HAP-1 (cell line): ENCODE measurements around the gene ATP6V1G2.
A peak's percentile ranks its signal among the peaks of the same experiment; 100 is the strongest.

Experiments used
- DNase-seq, 2 experiments: peaks; one replicate each; pipeline ENCODE4 v3.0.0-alpha.2; 2016 to 2020; ENCODE audit warnings: low spot score in 2 of 2
- H3K27me3 ChIP-seq: fragments of 250-450 bp; sonication (Bioruptor Pico); 2 replicates; pipeline ENCODE4 v1.5.1; 2020; ENCODE audit warnings: low read depth, mild to moderate bottlenecking, moderate library complexity
- H3K36me3 ChIP-seq: fragments of 250-450 bp; sonication (Bioruptor Pico); replicated peaks from 2 replicates; pipeline ENCODE4 v1.5.1; 2020; ENCODE audit warnings: mild to moderate bottlenecking
- H3K4me1 ChIP-seq: fragments of 250-450 bp; sonication (Bioruptor Pico); 2 replicates; pipeline ENCODE4 v1.5.1; 2020; ENCODE audit warnings: mild to moderate bottlenecking
- H3K4me3 ChIP-seq: fragments of 250-450 bp; sonication (Bioruptor Pico); 2 replicates; pipeline ENCODE4 v1.5.1; 2020; ENCODE audit warnings: mild to moderate bottlenecking, moderate library complexity
- H3K9me3 ChIP-seq: fragments of 250-450 bp; sonication (Bioruptor Pico); 2 replicates; pipeline ENCODE4 v1.5.1; 2020; ENCODE audit warnings: mild to moderate bottlenecking, moderate library complexity
- in situ Hi-C: fragments of 300-500 bp; cut with MboI; formaldehyde crosslinking; loops from 3 replicates; pipeline ENCODE4 v1.14.3; 2020; ENCODE audit warnings: low sequenced_read_pairs, inconsistent platforms, mixed read lengths

ATP6V1G2 gene

DNA sequence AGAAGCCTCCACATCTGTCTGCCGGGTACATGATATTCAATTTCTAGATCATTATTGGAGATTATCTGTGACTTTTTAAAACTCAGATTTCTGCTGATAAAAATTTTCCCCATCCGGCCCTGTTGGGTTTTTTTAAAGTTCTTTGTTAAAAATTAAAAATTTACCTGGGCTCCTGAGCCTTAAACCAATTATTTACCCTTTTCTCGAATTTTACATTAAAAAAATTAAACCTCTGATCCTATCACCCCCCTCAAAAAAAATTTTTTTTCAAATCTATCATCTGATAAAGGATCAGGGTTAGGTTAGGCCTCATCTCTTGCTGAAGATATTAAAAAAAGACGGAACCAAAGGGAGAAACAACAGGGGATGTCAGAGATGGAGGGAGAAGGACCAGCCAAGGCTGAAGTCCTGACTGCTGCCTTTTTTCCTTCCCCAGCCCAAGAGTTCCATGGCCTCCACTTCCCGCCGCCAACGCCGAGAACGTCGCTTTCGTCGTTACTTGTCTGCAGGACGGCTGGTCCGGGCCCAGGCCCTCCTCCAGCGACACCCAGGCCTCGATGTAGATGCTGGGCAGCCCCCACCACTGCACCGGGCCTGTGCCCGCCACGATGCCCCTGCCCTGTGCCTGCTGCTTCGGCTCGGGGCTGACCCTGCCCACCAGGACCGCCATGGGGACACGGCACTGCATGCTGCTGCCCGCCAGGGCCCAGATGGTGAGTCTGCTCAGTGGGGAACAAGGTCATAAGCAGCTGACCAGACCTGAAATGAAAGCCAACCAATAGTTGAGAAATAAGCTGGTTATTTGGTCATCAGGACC is 1.5 kb upstream of the ATP6V1G2 start:
- H3K9me3 ChIP-seq = no peaks in the 10 kb centered on the region
- DNase-seq = no peak
- H3K4me1 ChIP-seq = peaks cover 14% of the 10 kb centered on the region
- in situ Hi-C loops = loop anchor here (5.0 kb wide), 1 partner anchor 44 kb away; the partner anchor contains the start of gene NCR3
- no peaks in the 10 kb centered on the region for H3K27me3 ChIP-seq
- peak overlapping the region; percentile 44 for H3K4me3 ChIP-seq
- H3K36me3 ChIP-seq = peaks cover 22% of the 10 kb centered on the region

DNA sequence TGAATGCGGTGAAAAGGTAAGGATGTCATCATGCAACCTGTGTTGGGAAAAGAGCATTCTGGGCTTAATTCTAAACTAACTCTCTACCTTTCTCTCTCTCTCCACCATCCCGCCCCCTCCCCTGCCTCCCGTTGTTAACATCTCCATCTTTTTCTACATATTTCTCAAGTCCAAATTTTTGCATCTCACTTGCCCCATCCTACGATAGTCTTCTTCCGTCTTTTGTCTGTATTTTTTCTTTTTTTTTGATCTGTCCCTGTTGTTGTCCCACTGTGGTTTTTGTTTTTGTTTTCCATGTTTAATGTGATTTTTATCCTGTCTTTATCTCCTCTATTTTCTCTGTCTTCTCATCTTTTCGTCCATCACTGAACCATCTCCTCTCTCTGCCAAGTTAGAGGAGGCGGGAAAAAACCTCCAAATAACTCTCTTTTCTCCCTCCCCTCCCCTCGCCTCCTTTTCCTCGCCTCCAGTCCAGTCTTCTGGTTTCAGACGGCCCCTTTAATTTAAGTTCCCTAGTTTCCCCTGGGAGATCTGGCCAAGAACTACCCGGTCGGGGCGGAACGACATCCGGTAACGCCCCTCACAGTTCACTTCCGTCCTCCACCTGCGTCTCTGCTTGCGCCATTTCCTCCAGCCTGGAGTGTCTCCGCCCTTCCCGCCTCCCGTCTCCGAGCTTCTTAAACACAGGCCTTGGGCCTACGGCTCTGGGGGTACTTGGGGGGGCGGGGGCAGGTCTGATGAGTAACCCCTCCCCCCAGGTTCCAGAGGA is 734 bp upstream of the ATP6V1G2 start, which contains the start of gene NFKBIL1:
NFKBIL1 (plus strand) TSS at position 651 of the 769 bp plus-strand sequence; CDS start at position 738, 87 bp downstream.
- peaks cover 16% of the 10 kb centered on the region for H3K4me1 ChIP-seq
- in situ Hi-C loops = loop anchor here (5.0 kb wide), 1 partner anchor 45 kb away; the partner anchor contains the start of gene NCR3

DNA sequence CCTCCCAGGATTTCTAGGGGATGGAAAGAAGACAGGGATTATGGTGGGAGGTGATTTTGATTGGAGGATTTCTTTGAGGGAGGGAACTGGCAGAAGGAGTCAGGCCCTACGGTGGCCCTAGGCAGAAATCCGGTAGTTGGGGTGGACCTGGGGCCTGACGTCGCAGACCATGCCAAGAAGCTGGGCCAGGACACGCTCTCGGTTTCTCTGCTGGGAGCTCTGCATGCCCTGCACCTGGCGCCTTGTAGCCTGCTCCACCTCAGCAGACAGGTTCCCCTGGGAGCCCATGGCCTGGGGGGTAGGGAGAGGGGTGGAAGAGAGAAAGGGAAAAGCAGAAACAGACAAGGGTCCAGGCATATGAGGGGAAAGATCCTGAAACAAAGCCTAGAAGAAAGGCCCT is 1.1 kb downstream of the ATP6V1G2 start:
- Histone ChIP-seq H3K4me3 (no peak overlapping the region), H3K9me3 (no peaks in the 10 kb centered on the region), H3K36me3 (peaks cover 21% of the 10 kb centered on the region), H3K27me3 (no peaks in the 10 kb centered on the region), H3K4me1 (peaks cover 16% of the 10 kb centered on the region)
- no peak for DNase-seq
- in situ Hi-C loops = loop anchor here (5.0 kb wide), 1 partner anchor 47 kb away; the partner anchor contains the start of gene NCR3

More for the DNA sequence above, 734 bp upstream of the ATP6V1G2 start, which contains the start of gene NFKBIL1:
- Histone ChIP-seq H3K9me3 (no peaks in the 10 kb centered on the region), H3K36me3 (peaks cover 21% of the 10 kb centered on the region), H3K4me3 (peak within 1 kb of the TSS; percentile 44), H3K27me3 (no peaks in the 10 kb centered on the region)
- peak; percentile 96 to 97 for DNase-seq

DNA sequence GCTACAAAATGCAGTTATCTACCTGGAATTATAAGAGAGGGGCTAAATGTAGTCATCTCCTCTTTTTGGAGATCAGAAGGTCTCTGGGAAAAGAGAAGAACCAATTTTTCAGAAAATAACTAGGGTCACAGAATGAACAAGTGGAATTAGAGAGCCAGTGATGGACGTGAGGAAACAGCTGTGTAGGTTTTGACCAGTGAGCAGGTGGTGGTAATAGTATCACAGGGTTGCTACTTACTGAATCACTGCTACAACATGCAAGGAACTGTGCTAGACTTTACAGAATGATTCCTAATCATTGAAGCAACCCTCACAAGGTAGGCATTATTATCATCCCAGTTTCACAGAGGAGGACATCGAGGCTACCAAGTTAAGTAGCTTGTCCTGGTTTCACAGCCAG is 1.7 kb downstream of the ATP6V1G2 start:
- Histone ChIP-seq H3K36me3 (peaks cover 27% of the 10 kb centered on the region), H3K4me1 (peaks cover 19% of the 10 kb centered on the region), H3K9me3 (no peaks in the 10 kb centered on the region), H3K4me3 (no peak overlapping the region), H3K27me3 (no peaks in the 10 kb centered on the region)
- in situ Hi-C loops = loop anchor here (5.0 kb wide), 3 partner anchors 48 to 288 kb away; partner anchors contain the start of gene NCR3
- no peak for DNase-seq

DNA sequence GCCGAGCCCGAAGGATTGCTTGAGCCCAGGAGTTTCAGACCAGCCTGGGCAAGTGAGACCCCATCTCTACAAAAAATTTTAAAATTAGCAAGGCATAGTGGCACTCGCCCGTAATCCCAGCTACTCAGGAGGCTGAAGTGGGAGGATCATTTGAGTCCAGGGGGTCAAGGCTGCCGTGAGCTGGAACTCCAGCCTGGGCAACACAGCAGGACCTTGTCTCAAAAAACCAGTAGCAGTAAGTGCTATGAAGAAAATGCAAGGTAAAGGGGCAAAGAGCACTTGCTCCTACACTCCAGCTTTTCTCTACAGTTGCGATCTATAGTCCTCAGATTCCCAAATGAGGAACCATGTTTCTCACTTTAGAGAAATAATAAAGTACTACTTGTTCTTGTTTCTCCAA is 2.8 kb downstream of the ATP6V1G2 start:
- peaks cover 22% of the 10 kb centered on the region for H3K4me1 ChIP-seq
- no peaks in the 10 kb centered on the region for H3K9me3 ChIP-seq
- in situ Hi-C loops = loop anchor here (5.0 kb wide), 2 partner anchors 51 to 289 kb away; no protein-coding TSS in a partner anchor
- peaks cover 30% of the 10 kb centered on the region for H3K36me3 ChIP-seq
- H3K4me3 ChIP-seq = no peak overlapping the region
- DNase-seq = no peak
- H3K27me3 ChIP-seq = no peaks in the 10 kb centered on the region

DNA sequence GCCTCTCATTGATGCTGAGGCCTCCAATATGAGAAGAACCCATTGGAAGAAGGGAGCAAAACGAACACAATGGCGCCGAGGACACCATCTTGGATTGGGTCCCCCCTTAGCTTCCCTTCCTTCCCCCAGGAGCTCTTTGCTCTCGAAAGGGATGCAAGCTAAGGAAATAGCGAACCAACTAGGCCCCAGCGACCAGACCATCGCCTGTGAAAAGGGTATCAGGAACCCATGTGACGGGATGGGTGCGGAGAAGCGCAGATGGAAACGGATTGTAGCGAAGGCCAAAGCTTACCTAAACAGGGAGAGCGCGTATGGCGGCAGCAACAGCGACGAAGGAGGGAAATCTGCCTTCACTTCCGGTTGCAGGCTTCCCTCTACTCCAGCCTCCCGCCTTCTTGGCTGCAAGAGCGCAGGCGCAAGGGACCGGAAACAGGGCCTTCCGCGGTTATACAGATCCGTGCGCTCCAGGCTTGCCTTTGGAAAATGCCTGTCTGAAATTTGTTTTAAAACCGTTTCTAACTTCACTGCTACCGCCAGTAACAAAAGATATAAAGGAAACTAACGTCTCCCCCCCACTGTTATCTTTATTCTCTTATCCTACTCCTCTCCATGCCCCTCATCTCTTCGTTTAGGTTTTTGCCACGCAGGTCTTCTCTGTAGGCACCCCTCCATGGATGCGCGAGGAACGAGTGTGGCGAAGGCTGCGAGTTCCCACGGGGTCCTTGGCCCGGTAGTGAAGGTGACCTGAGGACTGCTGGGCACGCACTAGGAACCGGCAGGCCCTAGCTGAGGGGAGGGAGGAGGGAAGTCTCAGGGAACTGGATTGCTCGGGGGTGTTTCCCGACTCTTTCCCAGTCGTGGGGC is 4.5 kb downstream of the ATP6V1G2 start, which contains the start of gene DDX39B:
DDX39B (minus strand) TSS at position 346 of the 864 bp plus-strand sequence. CDS start 1,471 bp downstream, outside the sequence.
- in situ Hi-C loops = loop anchor here (5.0 kb wide), 2 partner anchors 50 to 290 kb away; no protein-coding TSS in a partner anchor

DNA sequence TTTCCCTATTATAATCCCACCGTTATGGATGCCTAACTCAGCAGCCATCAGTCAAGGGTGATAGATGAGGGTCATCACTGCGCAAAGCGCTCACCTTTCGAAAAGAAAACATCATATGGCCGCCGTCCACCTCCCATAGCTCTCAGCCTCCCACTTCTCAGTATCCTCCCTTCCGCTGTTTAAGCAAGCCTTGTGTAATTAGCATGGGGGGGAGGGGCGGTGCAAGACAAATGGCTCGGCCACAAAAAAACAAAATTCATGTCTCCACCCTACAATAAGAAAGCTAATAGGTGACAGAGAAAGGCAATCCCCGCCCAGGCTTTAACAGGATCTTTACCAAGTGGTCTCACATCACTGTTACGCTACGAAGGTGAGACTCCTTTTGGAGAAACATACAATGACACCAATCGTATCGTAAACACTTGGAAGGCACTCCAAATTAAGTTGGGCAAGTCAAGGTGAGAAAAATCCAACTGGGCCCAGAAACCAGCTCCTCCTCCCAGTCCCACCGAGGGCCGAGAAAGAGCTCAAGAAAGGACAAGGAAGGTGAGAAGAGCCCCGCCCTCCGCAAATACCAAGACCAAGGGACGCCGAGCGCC is 5.2 kb downstream of the ATP6V1G2 start:
- DNase-seq = peak; percentile 60 to 81
- Histone ChIP-seq H3K27me3 (no peaks in the 10 kb centered on the region), H3K4me3 (peak overlapping the region; percentile 70), H3K36me3 (peaks cover 54% of the 10 kb centered on the region), H3K9me3 (no peaks in the 10 kb centered on the region), H3K4me1 (peaks cover 13% of the 10 kb centered on the region)
- in situ Hi-C loops = loop anchor here (5.0 kb wide), 2 partner anchors 49 to 291 kb away; no protein-coding TSS in a partner anchor

More for the DNA sequence above, 4.5 kb downstream of the ATP6V1G2 start, which contains the start of gene DDX39B:
- H3K4me1 ChIP-seq = peaks cover 18% of the 10 kb centered on the region
- peak within 1 kb of the TSS; percentile 70 for H3K4me3 ChIP-seq
- peak; percentile 96 for DNase-seq
- peaks cover 46% of the 10 kb centered on the region for H3K36me3 ChIP-seq
- no peaks in the 10 kb centered on the region for H3K27me3 ChIP-seq
- H3K9me3 ChIP-seq = no peaks in the 10 kb centered on the region

DNA sequence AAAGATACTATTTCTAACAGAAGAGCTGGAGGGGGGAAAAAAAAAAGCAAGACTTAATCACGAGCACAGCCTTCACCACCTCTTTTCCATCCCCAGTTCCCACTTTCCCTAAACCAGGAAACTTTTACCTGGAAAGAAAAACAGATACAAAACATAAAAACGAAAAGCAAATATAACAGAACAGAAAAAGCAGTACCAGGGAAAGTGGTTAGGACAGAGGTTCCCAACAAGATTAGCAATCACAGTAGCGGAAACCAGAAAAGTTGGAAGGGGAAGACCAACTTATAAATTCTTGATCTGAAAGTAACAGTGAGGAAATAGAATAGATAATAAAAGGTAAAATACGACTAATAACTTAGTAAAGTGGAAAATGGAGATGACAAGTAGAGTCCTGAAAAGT is 5.8 kb downstream of the ATP6V1G2 start:
- in situ Hi-C loops = loop anchor here (5.0 kb wide), 2 partner anchors 48 to 292 kb away; no protein-coding TSS in a partner anchor
- DNase-seq = no peak
- peaks cover 12% of the 10 kb centered on the region for H3K4me1 ChIP-seq
- no peaks in the 10 kb centered on the region for H3K9me3 ChIP-seq
- peaks cover 59% of the 10 kb centered on the region for H3K36me3 ChIP-seq
- peak overlapping the region; percentile 70 for H3K4me3 ChIP-seq
- H3K27me3 ChIP-seq = no peaks in the 10 kb centered on the region

DNA sequence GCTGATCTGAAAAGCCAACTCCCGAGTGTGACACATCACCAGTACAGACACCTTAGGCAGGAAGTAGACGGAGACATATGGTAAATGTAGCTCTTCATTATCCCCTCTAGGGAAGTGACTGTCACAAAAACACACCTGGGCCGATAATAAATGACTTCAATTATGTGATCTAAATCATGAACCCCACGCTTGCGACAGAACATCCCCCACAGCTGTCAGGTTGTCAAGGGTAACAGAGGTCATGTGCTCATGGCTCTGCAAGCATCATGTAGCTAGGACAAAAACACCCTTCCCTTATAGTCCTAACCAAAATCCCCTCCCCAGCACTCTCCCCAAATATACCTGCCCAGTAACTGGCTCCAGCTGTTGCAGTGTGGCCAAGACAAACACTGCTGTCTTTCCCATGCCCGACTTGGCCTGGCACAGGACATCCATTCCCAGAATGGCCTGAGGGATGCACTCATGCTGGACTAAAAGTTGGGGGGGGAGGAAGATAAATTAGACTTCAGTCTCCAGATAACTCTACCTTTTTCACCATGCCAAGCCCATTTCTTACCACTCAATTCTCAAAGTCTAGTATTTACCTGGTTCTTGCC is 7.5 kb downstream of the ATP6V1G2 start:
- H3K36me3 ChIP-seq = peaks cover 76% of the 10 kb centered on the region
- DNase-seq = no peak
- H3K27me3 ChIP-seq = no peaks in the 10 kb centered on the region
- in situ Hi-C loops = no loop called here
- no peaks in the 10 kb centered on the region for H3K9me3 ChIP-seq
- no peak overlapping the region; the same call in 1 of the 2 replicates for H3K4me3 ChIP-seq
- H3K4me1 ChIP-seq = peaks cover 12% of the 10 kb centered on the region

DNA sequence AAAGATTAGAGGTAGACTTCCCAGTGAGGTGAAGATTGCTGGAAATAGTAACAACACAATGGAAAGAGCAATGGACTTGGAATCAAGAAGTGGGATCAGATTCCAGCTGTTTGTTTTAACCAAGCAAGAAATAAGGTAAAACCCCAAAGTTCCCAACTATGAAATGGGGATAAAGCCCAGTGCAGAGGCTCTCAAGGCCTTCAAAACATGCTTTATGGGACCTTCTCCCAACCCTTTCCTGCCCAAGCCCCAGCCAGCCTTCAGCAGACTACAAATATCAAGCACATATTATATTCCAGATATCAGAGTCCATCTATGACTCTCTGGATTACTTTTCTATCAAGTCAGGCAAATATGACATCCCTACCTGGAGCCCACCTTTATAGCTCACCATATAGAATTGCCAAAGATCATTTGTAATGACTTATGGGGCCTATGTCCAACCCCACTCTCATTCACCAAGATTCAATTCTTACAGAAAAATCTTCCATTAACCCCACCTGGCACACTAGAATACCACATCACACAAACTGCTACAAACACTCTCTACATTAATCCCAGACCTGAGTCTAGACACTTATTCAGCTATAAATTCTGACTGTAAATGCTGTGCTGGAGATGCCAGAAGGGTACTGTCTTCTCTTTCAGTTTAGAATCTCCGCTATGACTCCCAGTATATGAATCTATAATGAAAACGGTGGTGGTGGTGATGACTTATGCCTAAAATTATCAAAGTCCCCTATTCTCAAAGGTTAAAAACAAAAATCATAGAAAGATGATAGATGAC is 10.7 kb downstream of the ATP6V1G2 start:
- no peak for DNase-seq
- no peak overlapping the region for H3K4me3 ChIP-seq
- in situ Hi-C loops = no loop called here
- H3K4me1 ChIP-seq = peaks cover 9% of the 10 kb centered on the region
- H3K36me3 ChIP-seq = peaks cover 96% of the 10 kb centered on the region
- H3K9me3 ChIP-seq = no peaks in the 10 kb centered on the region
- no peaks in the 10 kb centered on the region for H3K27me3 ChIP-seq

DNA sequence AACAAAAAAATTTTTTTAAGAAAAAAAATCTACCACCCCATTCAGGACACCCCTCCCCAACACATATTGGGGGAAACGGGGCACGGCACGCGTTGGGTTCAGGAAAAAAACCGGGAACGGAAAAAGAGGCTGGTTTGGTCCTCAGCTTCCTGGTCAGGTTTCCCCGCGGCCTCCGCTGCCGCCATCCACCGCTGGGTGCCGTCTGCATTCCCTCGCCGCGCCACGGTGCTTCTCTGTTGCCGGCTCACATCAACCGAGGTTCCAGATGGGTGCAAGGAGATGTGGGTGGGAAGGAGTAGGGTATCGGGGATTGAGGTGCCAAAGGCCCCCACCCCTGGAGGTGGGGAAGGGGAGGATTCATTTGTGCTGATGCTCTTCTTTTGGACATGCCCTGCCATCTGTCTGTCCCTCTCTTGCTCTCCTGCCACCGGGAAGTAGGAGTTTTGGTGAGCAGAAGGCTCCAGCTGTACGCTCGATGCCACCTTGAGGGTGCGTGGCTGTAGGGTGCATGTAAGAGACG is 11.8 kb downstream of the ATP6V1G2 start:
- no peak overlapping the region for H3K4me3 ChIP-seq
- peaks cover 96% of the 10 kb centered on the region for H3K36me3 ChIP-seq
- no peaks in the 10 kb centered on the region for H3K9me3 ChIP-seq
- DNase-seq = no peak
- peaks cover 5% of the 10 kb centered on the region for H3K4me1 ChIP-seq
- in situ Hi-C loops = no loop called here
- H3K27me3 ChIP-seq = no peaks in the 10 kb centered on the region
